GM12878 (cell line): ENCODE measurements around the gene PRSS36. TPM values are rescaled to one million over a fixed set of nuclear protein-coding genes. Genes with fewer than 3 reads are reported as not detected.

Experiments used
- ATAC-seq: fragments of 200-7000 bp; cut with Tn5 transposase; 3 replicates; pipeline ENCODE4 v1.9.1; 2020; ENCODE audit warnings: mild to moderate bottlenecking, moderate library complexity
- BruUV-seq: library from RNA; stranded (reverse); fragments of 400-500 nt; replicated peaks from 2 replicates; lab custom pipeline; 2021; lab: Mats Ljungman, UMichigan
- CTCF ChIA-PET: fragments of 300-600 bp; sonication (Branson Sonifier 250); formaldehyde crosslinking; extraction: SDS; loops from one replicate; lab custom pipeline; 2021; ENCODE audit warnings: inconsistent platforms; lab: Yijun Ruan, JAX
- POLR2A ChIA-PET: fragments of 350-600 bp; formaldehyde crosslinking; extraction: SDS; loops from one replicate; lab custom pipeline; 2021; ENCODE audit warnings: inconsistent platforms; lab: Charles Lee
- RAD21 ChIA-PET: fragments of 300-600 bp; sonication (Branson Sonifier 250); formaldehyde crosslinking; loops from one replicate; lab custom pipeline; 2023; ENCODE audit warnings: antibody characterized with exemption; ENCODE audit not compliant: unreplicated experiment; lab: Charles Lee
- SMC1A ChIA-PET: fragments of 300-600 bp; sonication (Branson Sonifier 250); formaldehyde crosslinking; loops from one replicate; lab custom pipeline; 2023; ENCODE audit not compliant: unreplicated experiment, uncharacterized antibody; lab: Charles Lee
- DNase-seq: peaks from one replicate; pipeline ENCODE4 v3.0.0-alpha.2; 2011; ENCODE audit warnings: low read depth, low spot score
- FAIRE-seq: peaks from 3 replicates; lab custom pipeline; 2011; peaks lifted over from hg19 to GRCh38; lab: Jason Lieb, UNC
- H2AFZ ChIP-seq: 2 replicates; pipeline ENCODE4 v1.6.0; 2011; ENCODE audit warnings: low read depth, low read length, control low read depth; ENCODE audit not compliant: control insufficient read depth
- H3K27ac ChIP-seq: 2 replicates; pipeline ENCODE4 v1.5.1; 2011; ENCODE audit warnings: control low read depth; ENCODE audit not compliant: control insufficient read depth, insufficient read depth
- H3K27me3 ChIP-seq, 2 experiments: replicated peaks in 1 of 2; 2 replicates each; pipeline versions ENCODE4 v1.6.0 to v1.6.1; 2011; ENCODE audit warnings: low read length in 1 of 2; ENCODE audit not compliant: control insufficient read depth in 2 of 2, insufficient read depth in 2 of 2
- H3K36me3 ChIP-seq, 2 experiments: 2 replicates each; pipeline ENCODE4 v1.5.1; 2011; ENCODE audit warnings: low read length in 1 of 2; ENCODE audit not compliant: control insufficient read depth in 2 of 2, insufficient read depth in 2 of 2
- H3K4me1 ChIP-seq: 2 replicates; pipeline ENCODE4 v1.6.1; 2011; ENCODE audit warnings: mild to moderate bottlenecking, low read length, moderate library complexity, mixed read lengths; ENCODE audit not compliant: control insufficient read depth, insufficient read depth
- H3K4me2 ChIP-seq: 2 replicates; pipeline ENCODE4 v1.6.0; 2011; ENCODE audit warnings: control low read depth; ENCODE audit not compliant: control insufficient read depth, insufficient read depth
- H3K4me3 ChIP-seq: fragments of 200-600 bp; sonication (generic); 2 replicates; pipeline ENCODE4 v1.5.1; 2016
- H3K79me2 ChIP-seq: 2 replicates; pipeline ENCODE4 v1.6.0; 2011; ENCODE audit warnings: low read length; ENCODE audit not compliant: control insufficient read depth, insufficient read depth
- H3K9ac ChIP-seq: 2 replicates; pipeline ENCODE4 v1.8.0; 2011; ENCODE audit warnings: low read length, control low read depth, mixed read lengths; ENCODE audit not compliant: control insufficient read depth, insufficient read depth
- H3K9me3 ChIP-seq: replicated peaks from 3 replicates; pipeline ENCODE4 v1.5.1; 2011; ENCODE audit warnings: mild to moderate bottlenecking, low read length; ENCODE audit not compliant: control insufficient read depth, insufficient read depth
- H4K20me1 ChIP-seq: 2 replicates; pipeline ENCODE4 v1.6.0; 2011; ENCODE audit not compliant: control insufficient read depth, insufficient read depth
- CREM ChIP-seq: IDR thresholded peaks from 2 replicates; pipeline ENCODE4 v1.6.1; 2014; ENCODE audit warnings: antibody characterized with exemption, low read depth
- NR2C2 ChIP-seq: IDR thresholded peaks from 2 replicates; pipeline ENCODE4 v1.6.1; 2011; ENCODE audit warnings: borderline replicate concordance, low read depth; ENCODE audit not compliant: control insufficient read depth, insufficient read length
- TCF7 ChIP-seq: IDR thresholded peaks from 2 replicates; pipeline ENCODE4 v1.6.1; 2014; ENCODE audit warnings: antibody characterized with exemption, borderline replicate concordance
- ZNF592 ChIP-seq: fragments of 450-650 bp; IDR thresholded peaks from 2 replicates; pipeline ENCODE4 v1.6.1; 2017; ENCODE audit warnings: mild to moderate bottlenecking, moderate library complexity
- WGBS: methylation state at CpG from one replicate; pipeline ENCODE4 v1.1.6; 2016; ENCODE audit warnings: low lambda C conversion rate; ENCODE audit not compliant: insufficient replicate concordance, insufficient coverage; ENCODE audit errors: missing lambda C conversion rate; 5-methylcytosine and 5-hydroxymethylcytosine counted together
- in situ Hi-C: fragments of 300-500 bp; cut with MboI; formaldehyde crosslinking; loops from 9 replicates; pipeline ENCODE4 v1.14.3; 2018; ENCODE audit warnings: mixed read lengths
- intact Hi-C: fragments of 100-400 bp; cut with micrococcal nuclease; formaldehyde crosslinking; loops from one replicate; pipeline ENCODE4 v1.14.2; 2022; ENCODE audit not compliant: unreplicated experiment
- polyA plus RNA-seq, 11 experiments: library from polyadenylated mRNA; depleted of rRNA in 4 of 11; unstranded in 6 of 11; stranded (reverse) in 5 of 11; fragments of >200 nt; fragmentation: Nextera tagmentation in 4 of 11; fragmentation: Illumina TruSeq in 1 of 11; extraction: Ambion mirVana in 4 of 11; extraction: Trizol in 1 of 11; gene quantifications; 1 replicate in 1 of 11; 2 replicates in 10 of 11; pipeline versions ENCODE4 v1.2.1 to v1.2.3, GENCODE V29; 2011 to 2016; ENCODE audit warnings: inconsistent platforms in 2 of 11, missing spikeins in 2 of 11, low read depth in 1 of 11
- total RNA-seq, 4 experiments: library from RNA; depleted of rRNA in 3 of 4; stranded (reverse); fragments of >200 nt in 3 of 4; fragmentation: Illumina TruSeq in 1 of 4; extraction: Trizol in 1 of 4; gene quantifications; 2 replicates each; pipeline versions ENCODE4 v1.2.1 to v1.2.3, GENCODE V29; 2013 to 2021

Gene PRSS36
- total and polyA plus RNA-seq, 10 of the 15 experiments (the other 5 are each of a cell fraction or from before 2014, with no cell fraction given) = 0.11 to 1.1 (median 0.17) TPM; not detected in 3

GRCh38 chr16:31131416-31131815, 18.4 kb downstream of the PRSS36 start:
- TF ChIP-seq TCF7 = no peak
- TF ChIP-seq, all 136 proteins: peak for 0
- Histone ChIP-seq H3K27ac (no peak overlapping the region), H3K4me3 (no peak overlapping the region), H3K4me1 (no peaks in the 10 kb centered on the region), H3K9ac (no peak overlapping the region), H2AFZ (no peak overlapping the region), H3K4me2 (no peak overlapping the region), H3K79me2 (no peaks in the 10 kb centered on the region), H3K36me3 (no peaks in the 10 kb centered on the region; a peak in 2 of 4 replicates), H4K20me1 (no peaks in the 10 kb centered on the region), H3K9me3 (no peaks in the 10 kb centered on the region), H3K27me3 (no peaks in the 10 kb centered on the region)
- intact Hi-C loops = no loop called here
- in situ Hi-C loops = no loop called here
- POLR2A ChIA-PET = no interaction called here
- no peak for ATAC-seq
- no peak for FAIRE-seq
- CTCF ChIA-PET = no interaction called here
- BruUV-seq = no TSS peak
- 94% methylated on average over 11 of the region's 11 CpGs for WGBS
- RAD21 ChIA-PET = no interaction called here
- SMC1A ChIA-PET = no interaction called here
- no peak for DNase-seq

GRCh38 chr16:31130899-31131298, 19.0 kb downstream of the PRSS36 start:
- no peak for TF ChIP-seq ZNF592
- no peak for TF ChIP-seq CREM
- no peak for TF ChIP-seq NR2C2
- H3K9ac ChIP-seq = no peak overlapping the region
- ChIA-PET SMC1A (no interaction called here), RAD21 (interaction anchor here (0.5 kb wide), 1 partner anchor 21 kb away, joined by 3 read pairs; no protein-coding TSS in a partner anchor), POLR2A (no interaction called here), CTCF (no interaction called here)
- no peaks in the 10 kb centered on the region for H4K20me1 ChIP-seq
- intact Hi-C loops (no loop called here), in situ Hi-C loops (no loop called here)
- H3K27me3 ChIP-seq = no peaks in the 10 kb centered on the region
- no peak overlapping the region for H2AFZ ChIP-seq
- FAIRE-seq (no peak), ATAC-seq (no peak), DNase-seq (no peak)
- H3K4me3 ChIP-seq = no peak overlapping the region
- H3K36me3 ChIP-seq = no peaks in the 10 kb centered on the region; a peak in 2 of 4 replicates
- H3K27ac ChIP-seq = no peak overlapping the region
- 82% methylated on average over 4 of the region's 6 CpGs for WGBS
- no peak overlapping the region for H3K4me2 ChIP-seq
- no peaks in the 10 kb centered on the region for H3K9me3 ChIP-seq
- no peaks in the 10 kb centered on the region for H3K79me2 ChIP-seq
- H3K4me1 ChIP-seq = no peaks in the 10 kb centered on the region
- BruUV-seq = no TSS peak
